NCI-H2107 treated with DMSO at 0.1 percent for 48 hours (cell line): ENCODE results near the gene RILPL1.
"Not testable (repeated sequence)": the region's sequence is repeated elsewhere in the genome, so short reads cannot be mapped to it uniquely, and the experiment has no call there.

ENCODE experiments used
- DNase-seq: peaks from one replicate; lab custom pipeline; 2025; ENCODE audit not compliant: unreplicated experiment; lab: John Stamatoyannopoulos, UW

RILPL1 gene

DNA sequence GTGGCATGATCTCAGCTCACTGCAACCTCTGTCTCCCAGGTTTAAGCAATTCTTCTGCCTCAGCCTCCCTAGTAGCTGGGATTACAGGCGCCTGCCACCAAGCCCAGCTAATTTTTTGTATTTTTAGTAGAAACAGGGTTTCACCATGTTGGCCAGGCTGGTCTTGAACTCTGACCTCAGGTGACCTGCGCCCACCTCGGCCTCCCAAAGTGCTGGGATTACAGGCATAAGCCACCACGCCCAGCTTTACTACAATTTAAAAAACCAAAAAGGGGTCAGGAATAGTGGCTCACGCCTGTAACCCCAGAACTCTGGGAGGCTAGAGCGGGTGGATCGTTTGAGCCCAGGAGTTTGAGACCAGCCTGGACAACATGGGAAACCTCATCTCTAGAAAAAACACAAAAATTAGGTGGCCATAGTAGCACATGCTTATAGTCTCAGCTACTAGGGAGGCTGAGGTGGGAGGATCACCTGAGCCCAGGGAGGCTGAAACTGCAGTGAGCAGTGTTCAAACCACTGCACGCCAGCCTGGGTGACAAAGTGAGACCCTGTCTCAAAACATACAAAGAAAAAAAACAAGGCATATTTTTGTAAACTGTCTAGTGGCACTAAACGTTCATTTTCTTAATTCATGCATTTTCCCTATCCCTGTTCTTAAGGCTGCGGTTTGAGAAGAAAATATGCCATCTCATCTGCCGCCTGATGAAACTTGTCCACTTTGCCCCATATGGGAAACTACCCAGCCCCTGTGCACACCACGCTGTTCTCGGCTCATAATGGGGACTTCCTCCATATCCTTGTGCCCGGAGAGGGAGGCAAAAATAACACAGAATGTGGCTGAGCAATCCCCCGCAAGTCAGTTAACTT lies 101.3 kb downstream of the RILPL1 start:
- not testable (repeated sequence) for DNase-seq

DNA sequence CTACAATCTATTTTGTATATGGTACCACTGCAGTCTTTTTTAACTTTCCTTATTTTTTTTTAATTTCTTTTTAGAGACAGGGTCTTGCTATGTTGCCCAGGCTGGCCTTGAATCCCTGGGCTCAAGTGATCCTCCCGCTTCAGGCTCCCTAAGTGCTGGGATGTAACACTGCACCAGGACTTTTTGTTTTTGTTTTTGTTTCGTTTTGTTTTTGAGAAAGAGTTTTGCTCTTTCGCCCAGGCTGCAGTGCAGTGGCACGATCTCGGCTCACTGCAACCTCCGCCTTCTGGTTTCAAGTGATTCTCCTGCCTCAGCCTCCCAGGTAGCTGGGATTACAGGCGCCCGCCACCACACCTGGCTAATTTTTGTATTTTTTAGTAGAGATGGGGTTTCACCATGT lies 104.4 kb downstream of the RILPL1 start:
- DNase-seq: not testable (repeated sequence)

DNA sequence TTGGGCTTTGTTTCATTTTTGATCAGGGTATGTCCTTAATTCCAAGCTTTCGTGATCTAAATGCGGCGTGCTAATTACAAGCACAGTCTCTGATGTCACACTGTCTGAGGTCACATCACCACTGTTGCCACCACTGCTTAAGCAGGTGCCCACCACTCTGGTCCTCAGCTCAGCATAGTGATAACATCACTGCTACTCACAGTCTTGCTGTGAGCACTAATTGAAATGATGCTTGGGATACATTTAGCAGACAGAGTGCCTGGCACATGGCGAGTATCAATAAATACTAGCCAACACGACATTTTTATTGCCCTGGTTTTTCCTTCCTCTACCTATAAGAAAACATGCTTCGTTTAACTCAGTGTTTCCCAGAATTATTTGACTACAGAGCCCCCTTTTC lies 104.9 kb downstream of the RILPL1 start:
- DNase-seq: no peak

DNA sequence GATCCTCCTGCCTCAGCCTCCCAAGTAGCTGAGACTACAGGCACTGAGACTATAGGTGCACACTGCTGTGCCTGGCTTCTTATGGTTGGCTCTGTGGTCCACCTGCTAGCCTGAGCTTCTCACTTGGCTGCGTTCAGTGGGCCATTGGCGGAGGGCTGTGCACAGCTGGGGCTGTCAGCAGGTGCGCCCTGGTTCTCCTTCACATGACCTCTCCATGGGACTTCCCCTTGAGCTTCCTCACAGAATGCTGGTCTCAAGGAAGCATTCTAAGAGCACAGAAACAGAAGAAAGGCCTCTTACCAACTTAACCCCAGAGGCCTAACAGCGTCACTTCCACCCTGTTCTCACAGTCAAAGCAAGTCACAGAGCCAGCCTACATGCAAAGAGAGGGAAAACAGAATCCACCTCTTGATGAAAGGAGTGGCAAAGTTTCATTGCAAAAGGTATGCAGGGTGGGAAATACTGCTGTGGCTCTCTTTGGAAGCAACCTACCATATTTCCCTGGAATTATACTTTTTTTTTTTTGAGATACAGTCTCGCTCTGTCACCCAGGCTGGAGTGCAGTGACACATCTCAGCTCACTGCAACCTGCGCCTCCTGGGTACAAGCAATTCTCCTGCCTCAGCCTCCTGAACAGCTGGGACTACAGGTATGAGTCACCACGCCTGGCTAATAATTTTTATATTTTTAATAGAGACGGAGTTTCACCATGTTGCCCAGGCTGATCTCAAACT lies 106.3 kb downstream of the RILPL1 start:
- DNase-seq: no peak

DNA sequence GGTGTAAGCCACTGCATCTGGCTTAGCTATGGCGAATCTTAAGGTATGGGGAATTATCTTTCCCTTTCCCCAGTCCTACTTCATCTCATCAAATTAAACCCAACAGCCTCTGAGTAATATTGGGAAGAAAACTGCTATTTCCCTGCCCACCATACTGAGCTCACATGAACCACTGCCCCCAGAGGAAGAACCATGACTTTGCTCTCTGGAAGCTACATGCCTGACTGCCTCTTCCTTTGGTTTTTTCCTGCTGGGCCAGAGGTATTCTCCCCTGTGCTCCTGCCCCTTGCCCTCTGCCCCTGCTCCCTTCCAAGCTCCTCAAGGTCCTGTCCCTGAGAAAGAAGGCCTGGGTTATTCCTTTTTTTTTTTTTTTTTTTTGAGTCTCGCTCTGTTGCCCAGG lies 112.2 kb downstream of the RILPL1 start:
- no peak for DNase-seq
